Calu3 (cell line): ENCODE results near the gene BPHL. TPM values are rescaled to one million over a fixed set of nuclear protein-coding genes. Genes with fewer than 3 reads are reported as not detected.
"Not testable (repeated sequence)": the region's sequence is repeated elsewhere in the genome, so short reads cannot be mapped to it uniquely, and the experiment has no call there.

Experiments
- BruUV-seq: library from RNA; stranded (reverse); fragments of 400-500 nt; replicated peaks from 2 replicates; lab custom pipeline; 2021; lab: Mats Ljungman, UMichigan
- CTCF ChIA-PET: fragments of 300-600 bp; sonication (Branson Sonifier 250); formaldehyde crosslinking; loops from one replicate; lab custom pipeline; 2022; ENCODE audit warnings: antibody characterized with exemption; lab: Charles Lee
- DNase-seq: peaks from one replicate; pipeline ENCODE4 v3.0.0; 2022
- H3K27ac Mint-ChIP-seq: one replicate; pipeline ENCODE4 v1.8.0; 2022; ENCODE audit warnings: mixed read lengths; ENCODE audit not compliant: unreplicated experiment
- H3K27me3 Mint-ChIP-seq: one replicate; pipeline ENCODE4 v1.8.0; 2022; ENCODE audit warnings: mixed read lengths; ENCODE audit not compliant: unreplicated experiment
- H3K36me3 Mint-ChIP-seq: one replicate; pipeline ENCODE4 v1.8.0; 2022; ENCODE audit warnings: mild to moderate bottlenecking, moderate library complexity, mixed read lengths; ENCODE audit not compliant: insufficient read depth, unreplicated experiment
- H3K4me1 Mint-ChIP-seq: one replicate; pipeline ENCODE4 v1.8.0; 2022; ENCODE audit warnings: mild to moderate bottlenecking, low read depth, mixed read lengths; ENCODE audit not compliant: unreplicated experiment
- H3K4me3 Mint-ChIP-seq: one replicate; pipeline ENCODE4 v1.8.0; 2022; ENCODE audit warnings: mild to moderate bottlenecking, low read depth, moderate library complexity, mixed read lengths; ENCODE audit not compliant: unreplicated experiment
- H3K9me3 Mint-ChIP-seq: one replicate; pipeline ENCODE4 v1.8.0; 2022; ENCODE audit warnings: low read depth, mixed read lengths; ENCODE audit not compliant: unreplicated experiment
- CTCF ChIP-seq: fragments of 200-600 bp; IDR thresholded peaks from one replicate; pipeline ENCODE4 v1.8.0; 2022; ENCODE audit warnings: antibody characterized with exemption; ENCODE audit not compliant: unreplicated experiment
- intact Hi-C: fragments of 100-400 bp; cut with micrococcal nuclease; formaldehyde crosslinking; loops from one replicate; pipeline ENCODE4 v1.10.0; 2022; ENCODE audit not compliant: unreplicated experiment
- total RNA-seq: library from RNA; stranded (reverse); gene quantifications from 2 replicates; pipeline ENCODE4 v1.2.3, GENCODE V29; 2022

BPHL gene
- total RNA-seq, 1 experiment from 2014 or later = 18.4 TPM

- BruUV-seq = no TSS peak
- H3K27me3 Mint-ChIP-seq = no peaks in the 10 kb centered on the region
- H3K36me3 Mint-ChIP-seq = no peaks in the 10 kb centered on the region
- CTCF ChIA-PET = no interaction called here
- H3K4me3 Mint-ChIP-seq = no peak overlapping the region
- H3K9me3 Mint-ChIP-seq = no peaks in the 10 kb centered on the region
- peaks cover 10% of the 10 kb centered on the region for H3K4me1 Mint-ChIP-seq
- intact Hi-C loops = no loop called here
- no peak for TF ChIP-seq CTCF
- DNase-seq = no peak
- no peak overlapping the region for H3K27ac Mint-ChIP-seq
Observed at GRCh38 chr6:3135668-3136291, 17.3 kb downstream of the BPHL start.

GRCh38 chr6:3136292-3137011 is 17.9 kb downstream of the BPHL start:
- TF ChIP-seq CTCF = no peak
- no peak overlapping the region for H3K4me3 Mint-ChIP-seq
- CTCF ChIA-PET = no interaction called here
- no peak for DNase-seq
- H3K9me3 Mint-ChIP-seq = no peaks in the 10 kb centered on the region
- no peaks in the 10 kb centered on the region for H3K36me3 Mint-ChIP-seq
- no TSS peak for BruUV-seq
- peaks cover 10% of the 10 kb centered on the region for H3K4me1 Mint-ChIP-seq
- H3K27me3 Mint-ChIP-seq = no peaks in the 10 kb centered on the region
- H3K27ac Mint-ChIP-seq = no peak overlapping the region
- intact Hi-C loops = no loop called here

- H3K36me3 Mint-ChIP-seq = no peaks in the 10 kb centered on the region
- H3K27me3 Mint-ChIP-seq = no peaks in the 10 kb centered on the region
- no peak for DNase-seq
- no peak overlapping the region for H3K4me3 Mint-ChIP-seq
- BruUV-seq = no TSS peak
- CTCF ChIA-PET = no interaction called here
- peaks cover 10% of the 10 kb centered on the region for H3K4me1 Mint-ChIP-seq
- intact Hi-C loops = no loop called here
- no peak overlapping the region for H3K27ac Mint-ChIP-seq
- no peak for TF ChIP-seq CTCF
- no peaks in the 10 kb centered on the region for H3K9me3 Mint-ChIP-seq
Observed at GRCh38 chr6:3137057-3137777, 18.7 kb downstream of the BPHL start.

- H3K36me3 Mint-ChIP-seq, BruUV-seq, DNase-seq, H3K9me3 Mint-ChIP-seq, H3K27me3 Mint-ChIP-seq, H3K4me3 Mint-ChIP-seq, intact Hi-C loops, H3K27ac Mint-ChIP-seq, CTCF ChIA-PET: not testable (repeated sequence)
- peaks cover 10% of the 10 kb centered on the region for H3K4me1 Mint-ChIP-seq
Observed at GRCh38 chr6:3137873-3138272, 19.4 kb downstream of the BPHL start.
